NT2/D1 (cell line): Measurements from ENCODE around the gene RETN.

ENCODE experiments used
- DNase-seq: peaks from one replicate; pipeline ENCODE4 v3.0.0-alpha.2; 2011; ENCODE audit warnings: low read depth, low spot score
- H3K27me3 ChIP-seq: 2 replicates; pipeline ENCODE4 v1.6.0; 2011; ENCODE audit warnings: mild to moderate bottlenecking; ENCODE audit not compliant: insufficient read length, insufficient read depth
- H3K36me3 ChIP-seq: 2 replicates; pipeline ENCODE4 v1.6.1; 2011; ENCODE audit warnings: mild to moderate bottlenecking, low read length, mixed read lengths; ENCODE audit not compliant: insufficient read depth, insufficient read length
- H3K4me1 ChIP-seq: 2 replicates; pipeline ENCODE4 v1.5.1; 2011; ENCODE audit not compliant: insufficient read depth, insufficient read length
- H3K4me3 ChIP-seq: 2 replicates; pipeline ENCODE4 v1.5.1; 2011; ENCODE audit warnings: low read depth; ENCODE audit not compliant: insufficient read length
- H3K9ac ChIP-seq: 2 replicates; pipeline ENCODE4 v1.6.0; 2011; ENCODE audit warnings: low read depth; ENCODE audit not compliant: insufficient read length
- H3K9me3 ChIP-seq: 2 replicates; pipeline ENCODE4 v1.5.1; 2011; ENCODE audit warnings: mild to moderate bottlenecking, low read length; ENCODE audit not compliant: insufficient read depth
- SUZ12 ChIP-seq: IDR thresholded peaks from 2 replicates; pipeline ENCODE4 v1.6.1; 2011; ENCODE audit not compliant: insufficient read length, insufficient read depth; ENCODE audit errors: extremely low read depth
- YY1 ChIP-seq: IDR thresholded peaks from 2 replicates; pipeline ENCODE4 v1.6.1; 2011; ENCODE audit not compliant: insufficient read length, insufficient read depth
- ZNF274 ChIP-seq: IDR thresholded peaks from 2 replicates; pipeline ENCODE4 v1.6.1; 2011; ENCODE audit warnings: mild to moderate bottlenecking, low read depth, low read length

The RETN gene

DNA sequence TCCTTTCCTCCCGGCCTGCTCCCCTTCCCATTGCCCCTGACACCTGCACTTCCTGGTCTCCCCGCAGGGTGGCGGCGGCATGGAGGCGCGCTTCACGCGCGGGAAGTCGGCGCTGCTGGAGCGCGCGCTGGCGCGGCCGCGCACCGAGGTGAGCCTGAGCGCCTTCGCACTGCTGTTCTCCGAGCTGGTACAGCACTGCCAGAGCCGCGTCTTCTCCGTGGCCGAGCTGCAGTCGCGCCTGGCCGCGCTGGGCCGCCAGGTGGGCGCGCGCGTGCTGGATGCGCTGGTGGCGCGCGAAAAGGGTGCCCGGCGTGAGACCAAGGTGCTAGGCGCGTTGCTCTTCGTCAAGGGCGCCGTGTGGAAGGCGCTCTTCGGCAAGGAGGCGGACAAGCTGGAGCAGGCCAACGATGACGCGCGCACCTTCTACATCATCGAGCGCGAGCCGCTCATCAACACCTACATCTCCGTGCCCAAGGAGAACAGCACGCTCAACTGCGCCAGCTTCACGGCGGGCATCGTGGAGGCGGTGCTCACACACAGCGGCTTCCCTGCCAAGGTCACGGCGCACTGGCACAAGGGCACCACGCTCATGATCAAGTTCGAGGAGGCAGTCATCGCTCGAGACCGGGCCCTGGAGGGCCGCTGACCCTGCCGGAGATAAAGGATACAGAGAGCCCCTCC lies 13.5 kb downstream of the RETN start:
- Histone ChIP-seq H3K4me1 (peaks cover 25% of the 10 kb centered on the region), H3K9ac (peak overlapping the region; percentile 95), H3K36me3 (peaks cover 27% of the 10 kb centered on the region), H3K27me3 (no peaks in the 10 kb centered on the region), H3K4me3 (peak overlapping the region; percentile 91), H3K9me3 (no peaks in the 10 kb centered on the region)
- TF ChIP-seq ZNF274 (no peak), YY1 (no peak), SUZ12 (no peak)
- DNase-seq: no peak

DNA sequence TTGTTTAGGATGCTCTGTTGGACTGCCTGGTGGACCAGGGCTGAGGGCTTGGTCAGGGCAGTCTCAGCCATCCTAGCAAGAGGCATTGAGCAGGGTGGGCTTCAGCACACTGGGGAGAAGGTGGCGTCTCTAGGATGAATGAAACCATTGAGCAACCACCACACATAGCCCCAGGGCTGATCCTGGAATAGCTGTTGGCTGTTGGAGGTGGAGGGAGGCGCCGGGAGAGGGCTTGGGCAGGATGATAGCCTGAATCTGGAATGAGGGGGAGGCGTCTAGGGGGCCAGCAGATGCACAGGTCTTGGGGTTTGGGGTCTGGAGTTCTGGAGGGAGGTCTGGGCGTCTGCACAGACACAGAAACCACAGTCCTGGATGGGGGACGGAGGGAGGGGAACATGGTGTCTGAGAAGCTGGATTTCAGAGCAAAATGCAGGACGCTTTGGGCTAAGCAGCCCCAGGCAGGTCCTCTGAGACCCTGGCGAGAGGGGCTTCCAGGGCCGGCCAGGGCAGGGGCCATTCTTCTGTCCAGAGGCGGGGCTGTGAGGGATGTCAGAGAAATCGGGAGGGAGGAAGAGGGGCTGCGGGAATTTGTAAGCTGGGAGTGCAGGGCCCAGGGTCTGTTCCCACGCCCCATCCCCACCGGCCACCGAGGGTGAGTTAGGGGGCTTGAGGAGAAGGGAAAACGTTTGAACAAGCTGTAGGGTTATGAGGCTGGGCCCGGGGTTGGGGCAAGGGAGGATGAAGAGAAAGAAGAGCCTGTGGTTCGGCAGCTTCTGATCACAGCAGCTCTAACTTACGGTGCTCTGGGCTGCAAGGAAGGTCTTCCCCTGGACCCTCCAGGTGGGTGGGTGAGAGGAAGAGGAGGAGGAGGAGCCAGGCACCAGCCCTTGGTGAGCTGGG lies 16.9 kb downstream of the RETN start:
- H3K27me3 ChIP-seq: no peaks in the 10 kb centered on the region
- H3K9ac ChIP-seq: no peak overlapping the region
- peaks cover 28% of the 10 kb centered on the region for H3K36me3 ChIP-seq
- TF ChIP-seq ZNF274 (no peak), SUZ12 (no peak), YY1 (no peak)
- peaks cover 19% of the 10 kb centered on the region for H3K4me1 ChIP-seq
- no peak for DNase-seq
- no peaks in the 10 kb centered on the region for H3K9me3 ChIP-seq
- no peak overlapping the region for H3K4me3 ChIP-seq

DNA sequence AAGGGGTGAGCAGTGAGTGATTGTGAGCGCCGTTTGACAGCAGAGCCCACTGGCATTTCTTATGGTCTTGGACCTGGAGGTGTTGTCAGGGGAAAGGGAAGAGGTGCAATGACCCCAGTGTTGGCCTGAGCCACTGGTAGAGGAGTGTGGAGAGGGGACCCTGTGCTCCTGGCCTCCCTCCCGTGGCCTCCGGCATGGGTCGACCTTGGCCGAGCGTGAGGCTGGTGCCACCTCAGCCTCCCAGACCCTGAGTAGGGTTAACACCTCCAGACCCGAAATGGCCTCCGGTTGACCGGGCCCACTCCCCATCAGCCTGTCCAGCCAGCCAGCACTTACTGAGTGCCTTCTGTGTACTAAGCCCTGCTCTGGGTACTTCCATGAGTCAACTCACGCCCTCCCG lies 18.3 kb downstream of the RETN start:
- TF ChIP-seq YY1: no peak
- no peak for TF ChIP-seq ZNF274
- no peaks in the 10 kb centered on the region for H3K9me3 ChIP-seq
- H3K4me1 ChIP-seq: peaks cover 15% of the 10 kb centered on the region
- H3K4me3 ChIP-seq: no peak overlapping the region
- peaks cover 25% of the 10 kb centered on the region for H3K36me3 ChIP-seq
- no peaks in the 10 kb centered on the region for H3K27me3 ChIP-seq
- DNase-seq: no peak
- no peak overlapping the region for H3K9ac ChIP-seq

- peaks cover 12% of the 10 kb centered on the region for H3K36me3 ChIP-seq
- H3K4me1 ChIP-seq: peaks cover 10% of the 10 kb centered on the region
- no peak for DNase-seq
- no peak overlapping the region for H3K9ac ChIP-seq
- no peaks in the 10 kb centered on the region for H3K9me3 ChIP-seq
- no peak for TF ChIP-seq SUZ12
- TF ChIP-seq ZNF274: no peak
- no peak for TF ChIP-seq YY1
- peaks cover 5% of the 10 kb centered on the region for H3K27me3 ChIP-seq
- H3K4me3 ChIP-seq: no peak overlapping the region
Measured at GRCh38 chr19:7689165-7689564, 20.3 kb downstream of the RETN start.

DNA sequence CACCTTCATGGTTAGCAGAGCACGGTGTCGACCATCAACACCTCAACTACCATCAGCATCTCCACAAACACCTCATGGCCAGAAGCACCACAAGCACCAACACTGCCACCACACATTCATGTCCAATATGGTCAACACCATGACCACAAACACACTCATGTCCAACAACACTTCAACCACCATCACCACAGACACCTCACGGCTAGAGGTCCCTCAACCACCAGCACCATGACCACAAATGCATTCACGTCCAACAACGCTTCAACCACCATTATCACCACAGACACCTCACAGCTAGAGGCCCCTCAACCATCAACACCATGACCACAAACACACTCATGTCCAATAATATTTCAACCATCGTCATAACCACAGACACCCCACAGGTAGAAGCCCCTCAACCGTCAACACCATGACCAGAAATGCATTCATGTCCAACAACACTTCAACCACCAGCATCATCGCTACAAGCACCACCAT lies 22.0 kb downstream of the RETN start:
- Histone ChIP-seq H3K36me3 (peaks cover 5% of the 10 kb centered on the region), H3K9ac (no peak overlapping the region), H3K4me3 (no peak overlapping the region), H3K4me1 (peaks cover 7% of the 10 kb centered on the region), H3K9me3 (no peaks in the 10 kb centered on the region), H3K27me3 (peaks cover 5% of the 10 kb centered on the region)
- TF ChIP-seq SUZ12 (no peak), ZNF274 (no peak), YY1 (no peak)
- no peak for DNase-seq

GRCh38 chr19:7691497-7691896 lies 22.6 kb downstream of the RETN start:
- peaks cover 5% of the 10 kb centered on the region for H3K36me3 ChIP-seq
- H3K4me3 ChIP-seq: no peak overlapping the region
- no peak overlapping the region for H3K9ac ChIP-seq
- H3K9me3 ChIP-seq: no peaks in the 10 kb centered on the region
- H3K27me3 ChIP-seq: peaks cover 5% of the 10 kb centered on the region
- no peak for DNase-seq
- peaks cover 3% of the 10 kb centered on the region for H3K4me1 ChIP-seq
- TF ChIP-seq ZNF274: no peak
- no peak for TF ChIP-seq YY1
- TF ChIP-seq SUZ12: no peak

GRCh38 chr19:7692417-7693088 lies 23.7 kb downstream of the RETN start:
- no peak for DNase-seq
- peaks cover 5% of the 10 kb centered on the region for H3K27me3 ChIP-seq
- H3K9me3 ChIP-seq: no peaks in the 10 kb centered on the region
- peaks cover 6% of the 10 kb centered on the region for H3K4me1 ChIP-seq
- no peak overlapping the region for H3K9ac ChIP-seq
- no peaks in the 10 kb centered on the region for H3K36me3 ChIP-seq
- no peak overlapping the region for H3K4me3 ChIP-seq
- no peak for TF ChIP-seq ZNF274
- TF ChIP-seq YY1: no peak
- TF ChIP-seq SUZ12: no peak
